G401.6 (cell line): ENCODE measurements around the gene FRAS1.

Source experiments
- FAIRE-seq: peaks from 2 replicates; lab custom pipeline; 2012; peaks lifted over from hg19 to GRCh38; lab: Jason Lieb, UNC

Gene FRAS1

GRCh38 chr4:78370631-78371372, 313.7 kb downstream of the FRAS1 start:
- no peak for FAIRE-seq

- FAIRE-seq = no peak
These were observed 315.3 kb downstream of the FRAS1 start for GRCh38 chr4:78372355-78372988.

- no peak for FAIRE-seq
These were observed 320.4 kb downstream of the FRAS1 start for GRCh38 chr4:78377555-78377954.

- no peak for FAIRE-seq
These were observed 321.9 kb downstream of the FRAS1 start for GRCh38 chr4:78379040-78379439.

GRCh38 chr4:78379991-78380729, 323.0 kb downstream of the FRAS1 start:
- no peak for FAIRE-seq

GRCh38 chr4:78386679-78387078, 329.6 kb downstream of the FRAS1 start:
- FAIRE-seq = no peak

- no peak for FAIRE-seq
These were observed 338.5 kb downstream of the FRAS1 start for GRCh38 chr4:78395642-78396041.

GRCh38 chr4:78396613-78397291, 339.6 kb downstream of the FRAS1 start:
- FAIRE-seq = no peak

- FAIRE-seq = no peak
These were observed 340.1 kb downstream of the FRAS1 start for GRCh38 chr4:78397292-78397630.

GRCh38 chr4:78409612-78410202, 352.6 kb downstream of the FRAS1 start:
- no peak for FAIRE-seq

GRCh38 chr4:78410225-78410624, 353.1 kb downstream of the FRAS1 start:
- FAIRE-seq = no peak

GRCh38 chr4:78410676-78411075, 353.6 kb downstream of the FRAS1 start:
- no peak for FAIRE-seq

- no peak for FAIRE-seq
These were observed 357.0 kb downstream of the FRAS1 start for GRCh38 chr4:78414116-78414515.

- FAIRE-seq = no peak
These were observed 360.5 kb downstream of the FRAS1 start for GRCh38 chr4:78417603-78418002.

- FAIRE-seq = no peak
These were observed 361.3 kb downstream of the FRAS1 start for GRCh38 chr4:78418406-78418805.

- no peak for FAIRE-seq
These were observed 366.7 kb downstream of the FRAS1 start for GRCh38 chr4:78423790-78424189.

GRCh38 chr4:78424461-78424860, 367.3 kb downstream of the FRAS1 start:
- no peak for FAIRE-seq

GRCh38 chr4:78426972-78427371, 369.8 kb downstream of the FRAS1 start:
- FAIRE-seq = no peak

- no peak for FAIRE-seq
These were observed 371.9 kb downstream of the FRAS1 start for GRCh38 chr4:78428996-78429395.

GRCh38 chr4:78432896-78433295, 375.8 kb downstream of the FRAS1 start:
- no peak for FAIRE-seq

- FAIRE-seq = no peak
These were observed 380.5 kb downstream of the FRAS1 start for GRCh38 chr4:78437608-78438088.

GRCh38 chr4:78439328-78439727, 382.2 kb downstream of the FRAS1 start:
- no peak for FAIRE-seq
